SK-N-MC (cell line): ENCODE measurements around the gene CHMP2A.

Source experiments
- EZH2 ChIP-seq: fragments of 200-600 bp; sonication (generic); IDR thresholded peaks from one replicate; pipeline ENCODE4 v1.6.1; 2017; ENCODE audit warnings: antibody characterized with exemption
- POLR2AphosphoS5 ChIP-seq: IDR thresholded peaks from 2 replicates; pipeline ENCODE4 v1.6.1; 2012; ENCODE audit warnings: mild to moderate bottlenecking, low read depth, low read length, borderline replicate concordance

GRCh38 chr19:58515259-58515658, 39.6 kb downstream of the CHMP2A start:
- TF ChIP-seq EZH2 (no peak), POLR2AphosphoS5 (no peak)
